ENCODE data around the gene BTN1A1.

- TF ChIP-seq CTCF (IDR thresholded peaks at IDR 0.05) (no peak), POLR2A (IDR thresholded peaks at IDR 0.05) (no peak)
These were observed 28.1 kb upstream of the BTN1A1 start for GRCh38 chr6:26471970-26472369.

All from lower leg skin (tissue), 3 donors.